ENCODE data around the gene SUN5.

- TF ChIP-seq POLR2A (IDR thresholded peaks at IDR 0.05): no peak
- TF ChIP-seq CTCF (IDR thresholded peaks at IDR 0.05): no peak
Measured at GRCh38 chr20:32965115-32965514, 39.1 kb downstream of the SUN5 start.

Measured in uterus (tissue), 2 donors.